HepG2 (cell line): ENCODE measurements around the gene ABHD11.

Experiments
- GTF3A ChIP-seq: sonication (generic); formaldehyde crosslinking; conservative IDR thresholded peaks from 2 replicates; pipeline ENCODE4 v1.4.0; 2020; ENCODE audit warnings: mild to moderate bottlenecking, missing genetic modification reagents
- PHF8 ChIP-seq: sonication (generic); formaldehyde crosslinking; IDR thresholded peaks from 2 replicates; pipeline ENCODE4 v1.5.0; 2020; ENCODE audit warnings: missing genetic modification reagents
- XRCC5 ChIP-seq: fragments of 200-400 bp; formaldehyde crosslinking; optimal IDR thresholded peaks from 2 replicates; pipeline ENCODE3; 2017; ENCODE audit warnings: mild to moderate bottlenecking, low read length
- ZNF431 ChIP-seq: sonication (generic); formaldehyde crosslinking; IDR thresholded peaks from 2 replicates; pipeline ENCODE4 v1.9.0; 2022; ENCODE audit warnings: missing genetic modification reagents, low read depth, mild to moderate bottlenecking, borderline replicate concordance
- ZNF768 ChIP-seq: sonication (generic); formaldehyde crosslinking; IDR thresholded peaks from 2 replicates; pipeline ENCODE4 v1.4.0; 2020; ENCODE audit warnings: missing genetic modification reagents
- TF ChIP-seq, protein P1 (sequence below): sonication (generic); formaldehyde crosslinking; IDR thresholded peaks from 2 replicates; pipeline ENCODE4 v1.5.0; 2020; ENCODE audit warnings: mild to moderate bottlenecking, missing genetic modification reagents, moderate library complexity
- TF ChIP-seq, protein P2 (sequence below): sonication (generic); formaldehyde crosslinking; IDR thresholded peaks from 2 replicates; pipeline ENCODE4 v1.8.0; 2022; ENCODE audit warnings: mild to moderate bottlenecking, missing genetic modification reagents, borderline replicate concordance
- TF ChIP-seq, protein P3 (sequence below): sonication (generic); formaldehyde crosslinking; IDR thresholded peaks from 2 replicates; pipeline ENCODE4 v1.4.0; 2020; ENCODE audit warnings: missing genetic modification reagents
- TF ChIP-seq, protein P4 (sequence below): sonication (generic); formaldehyde crosslinking; IDR thresholded peaks from one replicate; pipeline ENCODE4 v1.5.1; 2020; ENCODE audit warnings: mild to moderate bottlenecking, missing genetic modification reagents; ENCODE audit errors: not compliant biosample characterization

DNA sequence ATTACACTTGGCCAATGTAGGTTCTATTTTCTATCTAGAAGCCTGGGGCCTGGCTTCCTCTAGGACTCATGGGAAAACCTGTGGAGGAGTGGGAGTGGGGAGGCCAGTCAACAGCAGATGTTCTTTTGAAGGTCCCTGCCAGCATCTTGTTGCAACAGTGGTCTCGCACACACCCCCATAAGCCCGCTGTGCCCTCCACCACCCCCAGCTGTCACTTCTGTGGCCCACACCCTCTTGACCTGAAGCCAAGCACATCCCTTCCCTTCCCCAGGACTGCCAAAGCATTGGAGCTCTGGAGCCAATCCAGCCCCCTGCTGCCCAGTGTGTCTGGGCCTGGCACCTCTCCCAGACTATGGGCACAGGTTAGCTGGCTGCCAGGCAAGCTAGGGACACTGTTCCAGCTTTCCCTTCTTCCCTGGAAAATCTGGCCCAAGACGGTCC is 17.2 kb downstream of the ABHD11 start:
- no peak for TF ChIP-seq PHF8
- TF ChIP-seq GTF3A (CRISPR knock-in tag), result no peak
- TF ChIP-seq, protein P1, sequence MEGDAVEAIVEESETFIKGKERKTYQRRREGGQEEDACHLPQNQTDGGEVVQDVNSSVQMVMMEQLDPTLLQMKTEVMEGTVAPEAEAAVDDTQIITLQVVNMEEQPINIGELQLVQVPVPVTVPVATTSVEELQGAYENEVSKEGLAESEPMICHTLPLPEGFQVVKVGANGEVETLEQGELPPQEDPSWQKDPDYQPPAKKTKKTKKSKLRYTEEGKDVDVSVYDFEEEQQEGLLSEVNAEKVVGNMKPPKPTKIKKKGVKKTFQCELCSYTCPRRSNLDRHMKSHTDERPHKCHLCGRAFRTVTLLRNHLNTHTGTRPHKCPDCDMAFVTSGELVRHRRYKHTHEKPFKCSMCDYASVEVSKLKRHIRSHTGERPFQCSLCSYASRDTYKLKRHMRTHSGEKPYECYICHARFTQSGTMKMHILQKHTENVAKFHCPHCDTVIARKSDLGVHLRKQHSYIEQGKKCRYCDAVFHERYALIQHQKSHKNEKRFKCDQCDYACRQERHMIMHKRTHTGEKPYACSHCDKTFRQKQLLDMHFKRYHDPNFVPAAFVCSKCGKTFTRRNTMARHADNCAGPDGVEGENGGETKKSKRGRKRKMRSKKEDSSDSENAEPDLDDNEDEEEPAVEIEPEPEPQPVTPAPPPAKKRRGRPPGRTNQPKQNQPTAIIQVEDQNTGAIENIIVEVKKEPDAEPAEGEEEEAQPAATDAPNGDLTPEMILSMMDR (CRISPR knock-in tag), result no peak
- TF ChIP-seq, protein P2, sequence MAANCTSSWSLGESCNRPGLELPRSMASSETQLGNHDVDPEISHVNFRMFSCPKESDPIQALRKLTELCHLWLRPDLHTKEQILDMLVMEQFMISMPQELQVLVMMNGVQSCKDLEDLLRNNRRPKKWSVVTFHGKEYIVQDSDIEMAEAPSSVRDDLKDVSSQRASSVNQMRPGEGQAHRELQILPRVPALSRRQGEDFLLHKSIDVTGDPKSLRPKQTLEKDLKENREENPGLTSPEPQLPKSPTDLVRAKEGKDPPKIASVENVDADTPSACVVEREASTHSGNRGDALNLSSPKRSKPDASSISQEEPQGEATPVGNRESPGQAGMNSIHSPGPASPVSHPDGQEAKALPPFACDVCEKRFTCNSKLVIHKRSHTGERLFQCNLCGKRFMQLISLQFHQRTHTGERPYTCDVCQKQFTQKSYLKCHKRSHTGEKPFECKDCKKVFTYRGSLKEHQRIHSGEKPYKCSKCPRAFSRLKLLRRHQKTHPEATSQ (CRISPR knock-in tag), result no peak
- TF ChIP-seq, protein P3, sequence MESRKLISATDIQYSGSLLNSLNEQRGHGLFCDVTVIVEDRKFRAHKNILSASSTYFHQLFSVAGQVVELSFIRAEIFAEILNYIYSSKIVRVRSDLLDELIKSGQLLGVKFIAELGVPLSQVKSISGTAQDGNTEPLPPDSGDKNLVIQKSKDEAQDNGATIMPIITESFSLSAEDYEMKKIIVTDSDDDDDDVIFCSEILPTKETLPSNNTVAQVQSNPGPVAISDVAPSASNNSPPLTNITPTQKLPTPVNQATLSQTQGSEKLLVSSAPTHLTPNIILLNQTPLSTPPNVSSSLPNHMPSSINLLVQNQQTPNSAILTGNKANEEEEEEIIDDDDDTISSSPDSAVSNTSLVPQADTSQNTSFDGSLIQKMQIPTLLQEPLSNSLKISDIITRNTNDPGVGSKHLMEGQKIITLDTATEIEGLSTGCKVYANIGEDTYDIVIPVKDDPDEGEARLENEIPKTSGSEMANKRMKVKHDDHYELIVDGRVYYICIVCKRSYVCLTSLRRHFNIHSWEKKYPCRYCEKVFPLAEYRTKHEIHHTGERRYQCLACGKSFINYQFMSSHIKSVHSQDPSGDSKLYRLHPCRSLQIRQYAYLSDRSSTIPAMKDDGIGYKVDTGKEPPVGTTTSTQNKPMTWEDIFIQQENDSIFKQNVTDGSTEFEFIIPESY (CRISPR knock-in tag), result no peak
- TF ChIP-seq, protein P4, sequence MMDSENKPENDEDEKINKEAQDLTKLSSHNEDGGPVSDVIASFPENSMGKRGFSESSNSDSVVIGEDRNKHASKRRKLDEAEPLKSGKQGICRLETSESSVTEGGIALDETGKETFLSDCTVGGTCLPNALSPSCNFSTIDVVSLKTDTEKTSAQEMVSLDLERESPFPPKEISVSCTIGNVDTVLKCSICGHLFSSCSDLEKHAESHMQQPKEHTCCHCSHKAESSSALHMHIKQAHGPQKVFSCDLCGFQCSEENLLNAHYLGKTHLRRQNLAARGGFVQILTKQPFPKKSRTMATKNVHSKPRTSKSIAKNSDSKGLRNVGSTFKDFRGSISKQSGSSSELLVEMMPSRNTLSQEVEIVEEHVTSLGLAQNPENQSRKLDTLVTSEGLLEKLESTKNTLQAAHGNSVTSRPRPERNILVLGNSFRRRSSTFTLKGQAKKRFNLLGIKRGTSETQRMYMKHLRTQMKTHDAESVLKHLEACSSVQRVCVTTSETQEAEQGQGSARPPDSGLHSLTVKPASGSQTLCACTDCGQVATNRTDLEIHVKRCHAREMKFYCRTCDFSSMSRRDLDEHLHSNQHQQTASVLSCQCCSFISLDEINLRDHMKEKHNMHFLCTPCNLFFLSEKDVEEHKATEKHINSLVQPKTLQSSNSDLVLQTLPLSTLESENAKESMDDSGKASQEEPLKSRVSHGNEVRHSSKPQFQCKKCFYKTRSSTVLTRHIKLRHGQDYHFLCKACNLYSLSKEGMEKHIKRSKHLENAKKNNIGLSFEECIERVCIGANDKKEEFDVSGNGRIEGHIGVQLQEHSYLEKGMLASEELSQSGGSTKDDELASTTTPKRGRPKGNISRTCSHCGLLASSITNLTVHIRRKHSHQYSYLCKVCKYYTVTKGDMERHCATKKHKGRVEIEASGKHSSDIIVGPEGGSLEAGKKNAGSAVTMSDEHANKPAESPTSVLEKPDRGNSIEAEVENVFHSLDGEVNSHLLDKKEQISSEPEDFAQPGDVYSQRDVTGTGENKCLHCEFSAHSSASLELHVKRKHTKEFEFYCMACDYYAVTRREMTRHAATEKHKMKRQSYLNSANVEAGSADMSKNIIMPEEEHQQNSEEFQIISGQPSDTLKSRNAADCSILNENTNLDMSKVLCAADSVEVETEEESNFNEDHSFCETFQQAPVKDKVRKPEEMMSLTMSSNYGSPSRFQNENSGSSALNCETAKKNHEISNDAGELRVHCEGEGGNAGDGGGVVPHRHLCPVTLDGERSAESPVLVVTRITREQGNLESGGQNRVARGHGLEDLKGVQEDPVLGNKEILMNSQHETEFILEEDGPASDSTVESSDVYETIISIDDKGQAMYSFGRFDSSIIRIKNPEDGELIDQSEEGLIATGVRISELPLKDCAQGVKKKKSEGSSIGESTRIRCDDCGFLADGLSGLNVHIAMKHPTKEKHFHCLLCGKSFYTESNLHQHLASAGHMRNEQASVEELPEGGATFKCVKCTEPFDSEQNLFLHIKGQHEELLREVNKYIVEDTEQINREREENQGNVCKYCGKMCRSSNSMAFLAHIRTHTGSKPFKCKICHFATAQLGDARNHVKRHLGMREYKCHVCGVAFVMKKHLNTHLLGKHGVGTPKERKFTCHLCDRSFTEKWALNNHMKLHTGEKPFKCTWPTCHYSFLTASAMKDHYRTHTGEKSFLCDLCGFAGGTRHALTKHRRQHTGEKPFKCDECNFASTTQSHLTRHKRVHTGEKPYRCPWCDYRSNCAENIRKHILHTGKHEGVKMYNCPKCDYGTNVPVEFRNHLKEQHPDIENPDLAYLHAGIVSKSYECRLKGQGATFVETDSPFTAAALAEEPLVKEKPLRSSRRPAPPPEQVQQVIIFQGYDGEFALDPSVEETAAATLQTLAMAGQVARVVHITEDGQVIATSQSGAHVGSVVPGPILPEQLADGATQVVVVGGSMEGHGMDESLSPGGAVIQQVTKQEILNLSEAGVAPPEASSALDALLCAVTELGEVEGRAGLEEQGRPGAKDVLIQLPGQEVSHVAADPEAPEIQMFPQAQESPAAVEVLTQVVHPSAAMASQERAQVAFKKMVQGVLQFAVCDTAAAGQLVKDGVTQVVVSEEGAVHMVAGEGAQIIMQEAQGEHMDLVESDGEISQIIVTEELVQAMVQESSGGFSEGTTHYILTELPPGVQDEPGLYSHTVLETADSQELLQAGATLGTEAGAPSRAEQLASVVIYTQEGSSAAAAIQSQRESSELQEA (CRISPR knock-in tag), result no peak
- no peak for TF ChIP-seq XRCC5
- TF ChIP-seq ZNF431, result no peak
- no peak for TF ChIP-seq ZNF768
